Activated CD4-positive, CD25-positive, alpha-beta regulatory T cell treated with anti-CD3 and anti-CD28 coated beads, Interleukin-2, amount 50 U/mL, for 16 hours (primary cell): ENCODE data around the gene SOX11.

Experiments used
- DNase-seq: peaks from one replicate; pipeline ENCODE4 v3.0.0-alpha.2; 2020; ENCODE audit warnings: low read depth, low spot score

Gene SOX11

DNA sequence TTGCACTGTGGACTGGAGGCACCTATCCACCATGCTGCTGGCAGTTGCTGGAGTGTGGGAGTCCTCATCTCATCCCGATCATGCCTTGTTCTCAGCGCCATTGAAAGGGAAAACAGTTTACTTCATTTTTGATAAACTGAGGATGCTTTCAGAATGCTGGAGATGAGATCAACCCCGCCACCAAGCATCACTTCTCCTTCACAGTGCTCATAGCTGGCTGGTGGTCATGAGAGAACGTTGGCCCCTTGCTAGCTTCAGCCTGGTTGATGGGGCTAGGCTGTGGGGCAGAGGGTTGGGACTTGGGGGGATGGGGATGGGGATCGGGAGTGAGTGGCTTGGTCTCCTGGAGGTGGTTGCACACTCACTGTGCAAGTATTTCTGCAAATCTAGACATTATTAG, 30.1 kb downstream of the SOX11 start:
- no peak for DNase-seq

- no peak for DNase-seq
Observed at GRCh38 chr2:5723791-5724735, 31.9 kb downstream of the SOX11 start.

GRCh38 chr2:5725072-5725471, 32.9 kb downstream of the SOX11 start:
- DNase-seq = no peak

- no peak for DNase-seq
Observed at GRCh38 chr2:5725794-5726463, 33.7 kb downstream of the SOX11 start.

DNA sequence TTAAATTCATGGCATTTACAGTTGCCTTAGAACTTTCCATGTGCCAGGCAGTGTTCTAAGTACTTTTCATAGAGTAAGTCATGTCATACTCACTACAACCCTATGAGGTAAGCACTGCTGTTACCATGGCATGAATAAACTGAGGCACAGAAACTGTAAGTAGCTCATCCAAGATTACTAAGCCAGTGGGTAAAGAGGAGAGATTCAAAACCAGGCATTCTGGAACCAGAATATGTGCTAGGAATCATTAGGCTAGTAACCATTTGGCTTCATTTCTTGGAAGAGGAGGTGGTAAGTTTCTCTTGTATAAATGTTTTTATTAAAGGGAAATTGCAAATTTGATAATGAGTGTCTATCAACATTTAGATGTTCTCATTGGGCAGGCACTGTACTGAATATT, 35.1 kb downstream of the SOX11 start:
- no peak for DNase-seq

GRCh38 chr2:5729416-5729815, 37.2 kb downstream of the SOX11 start:
- DNase-seq = no peak

- no peak for DNase-seq
Observed at GRCh38 chr2:5730386-5730785, 38.2 kb downstream of the SOX11 start.

- no peak for DNase-seq
Observed at GRCh38 chr2:5734859-5735520, 42.8 kb downstream of the SOX11 start.

- no peak for DNase-seq
Observed at GRCh38 chr2:5735521-5735861, 43.3 kb downstream of the SOX11 start.

DNA sequence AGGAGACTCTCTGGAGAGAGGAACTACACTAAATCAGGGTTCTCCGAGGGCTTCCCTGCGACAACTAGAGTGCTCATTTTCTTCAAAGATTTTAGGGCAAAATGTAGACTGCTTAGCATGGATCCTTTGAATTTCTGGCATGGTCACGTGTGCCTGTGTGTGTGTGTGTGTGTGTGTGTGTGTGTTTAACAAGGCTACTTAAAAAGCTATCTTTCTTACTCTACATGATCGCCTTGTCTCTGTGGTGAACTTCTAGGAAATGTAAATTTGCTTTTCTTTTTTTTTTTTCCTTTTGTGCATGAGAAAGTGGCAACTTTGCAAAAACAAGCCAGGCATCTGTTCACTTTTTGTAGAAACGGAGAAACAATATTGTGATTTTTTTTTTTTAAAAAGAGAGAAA, 43.9 kb downstream of the SOX11 start:
- DNase-seq = no peak

- DNase-seq = no peak
Observed at GRCh38 chr2:5736886-5737285, 44.7 kb downstream of the SOX11 start.

DNA sequence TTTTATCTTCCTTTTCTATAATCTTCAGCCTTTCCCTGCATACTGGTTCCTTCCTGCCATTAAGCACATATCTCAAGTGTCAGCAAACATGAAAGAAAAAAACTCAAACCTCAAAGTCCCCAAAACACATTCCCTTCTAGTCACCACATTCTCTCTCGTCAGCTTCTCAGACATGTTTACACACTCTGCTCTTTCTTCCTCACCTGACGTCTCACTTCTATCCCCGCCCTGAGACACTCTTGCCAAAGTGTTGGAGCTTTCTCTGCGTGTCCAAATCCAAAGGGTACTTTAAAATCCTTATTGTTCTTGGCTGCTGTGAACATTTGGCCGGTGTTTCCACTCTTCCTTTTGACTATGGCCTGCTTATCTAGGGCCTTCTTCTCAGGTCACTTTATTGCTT, 47.9 kb downstream of the SOX11 start:
- no peak for DNase-seq

DNA sequence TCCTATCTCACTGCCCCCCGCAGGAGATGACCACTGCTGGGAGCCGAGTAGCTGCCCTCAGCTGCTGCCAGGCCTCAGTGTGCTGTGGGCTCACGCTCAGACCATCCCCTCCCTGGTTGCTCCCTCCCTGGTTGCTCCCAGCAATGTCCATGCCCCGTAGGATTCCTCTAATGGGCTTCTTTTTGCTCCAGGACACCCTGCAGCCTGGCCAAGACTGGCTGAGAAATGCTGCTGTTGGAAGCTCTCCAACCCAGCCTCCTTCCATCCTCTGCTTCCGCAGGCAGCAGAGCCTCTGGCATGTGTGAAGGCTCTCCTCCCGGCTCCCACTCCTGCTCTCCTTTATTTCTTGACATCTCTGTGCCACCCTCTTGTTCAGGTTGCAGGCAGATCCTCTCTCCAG, 48.6 kb downstream of the SOX11 start:
- no peak for DNase-seq

- DNase-seq = no peak
Observed at GRCh38 chr2:5741242-5741641, 49.1 kb downstream of the SOX11 start.

- DNase-seq = no peak
Observed at GRCh38 chr2:5742126-5742525, 49.9 kb downstream of the SOX11 start.

- DNase-seq = no peak
Observed at GRCh38 chr2:5748391-5748790, 56.2 kb downstream of the SOX11 start.

DNA sequence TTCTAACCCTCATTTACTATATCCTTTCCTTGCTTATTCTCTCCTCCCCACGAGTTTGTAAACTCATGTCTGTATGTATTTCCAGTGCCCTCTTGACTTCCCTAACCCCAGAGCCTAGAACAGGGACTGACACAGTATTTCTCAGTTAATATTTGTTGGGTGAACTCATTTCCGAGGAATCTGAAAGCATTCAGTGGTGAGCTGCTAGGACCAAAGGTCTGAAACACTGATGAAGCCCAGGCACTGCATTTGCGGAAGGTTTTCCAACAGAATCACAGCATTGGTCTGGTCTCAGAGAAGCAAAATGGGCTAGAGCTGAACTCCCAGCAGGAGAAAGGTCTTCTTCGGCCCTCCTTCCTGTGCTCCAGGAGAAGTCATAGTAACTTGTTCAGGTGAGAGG, 56.8 kb downstream of the SOX11 start:
- no peak for DNase-seq

DNA sequence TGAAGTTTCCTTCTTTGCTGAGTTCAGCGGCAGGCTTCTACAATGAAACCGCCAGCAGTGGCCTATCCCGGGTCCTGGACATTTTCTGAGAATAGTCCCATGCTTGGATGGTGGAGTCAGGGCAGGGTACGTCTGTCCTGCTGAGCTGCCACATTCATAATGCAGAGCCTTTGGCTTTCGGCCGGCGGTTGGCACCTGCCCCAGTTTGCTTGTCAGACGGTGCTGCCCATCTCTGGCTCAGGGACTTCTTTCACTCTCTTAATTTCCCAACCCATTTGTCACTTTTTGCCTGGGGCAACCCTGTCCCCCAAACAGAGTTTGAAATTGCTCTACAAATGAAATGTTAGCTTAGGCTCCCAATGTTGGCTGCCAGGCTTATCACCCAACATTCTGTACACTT, 57.2 kb downstream of the SOX11 start:
- no peak for DNase-seq
